Smooth muscle cell of the brain vasculature (primary cell): Measurements from ENCODE around the gene TANGO6.

Source experiments
- DNase-seq: peaks from one replicate; pipeline ENCODE4 v3.0.0-alpha.2; 2012; ENCODE audit warnings: low read depth, low spot score

The TANGO6 gene

DNA sequence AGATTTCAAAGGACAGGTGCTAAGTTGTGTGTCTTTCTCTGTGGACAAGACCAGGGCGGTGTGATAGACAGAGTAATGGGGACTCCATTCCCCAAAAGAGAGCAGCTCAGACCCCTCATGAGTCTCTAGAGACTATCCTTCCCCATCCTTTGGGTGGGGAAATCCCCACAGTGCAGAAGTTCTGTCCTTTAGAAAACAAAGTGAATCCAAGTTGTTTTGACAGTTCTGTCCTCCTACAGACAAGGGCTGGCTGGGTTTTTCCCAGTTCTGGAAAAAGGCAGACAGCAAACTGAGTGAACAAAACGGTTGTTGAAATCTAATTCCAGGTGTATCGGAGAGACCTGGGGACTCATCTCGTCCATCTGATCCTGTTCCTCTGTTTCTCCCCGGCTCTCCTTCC lies 251.2 kb downstream of the TANGO6 start:
- DNase-seq = no peak

DNA sequence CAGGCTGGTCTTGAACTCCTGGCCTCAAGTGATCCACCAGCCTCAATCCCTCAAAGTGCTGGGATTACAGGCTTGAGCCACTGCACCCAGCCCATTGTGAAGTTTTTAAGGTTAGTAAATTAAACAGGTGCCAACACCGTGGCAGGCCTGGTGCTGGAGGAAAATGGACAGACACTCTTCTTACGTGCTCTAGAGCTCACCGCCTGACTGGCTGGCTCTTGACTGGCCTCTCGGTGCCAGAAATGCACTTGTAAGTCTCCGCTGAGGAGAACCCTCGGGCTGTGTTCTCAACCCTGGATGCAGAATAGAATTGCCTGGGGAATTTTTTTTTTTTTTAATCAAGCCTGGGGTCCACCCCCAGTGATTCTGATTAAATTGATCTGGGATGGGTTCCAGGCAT lies 251.9 kb downstream of the TANGO6 start:
- no peak for DNase-seq

DNA sequence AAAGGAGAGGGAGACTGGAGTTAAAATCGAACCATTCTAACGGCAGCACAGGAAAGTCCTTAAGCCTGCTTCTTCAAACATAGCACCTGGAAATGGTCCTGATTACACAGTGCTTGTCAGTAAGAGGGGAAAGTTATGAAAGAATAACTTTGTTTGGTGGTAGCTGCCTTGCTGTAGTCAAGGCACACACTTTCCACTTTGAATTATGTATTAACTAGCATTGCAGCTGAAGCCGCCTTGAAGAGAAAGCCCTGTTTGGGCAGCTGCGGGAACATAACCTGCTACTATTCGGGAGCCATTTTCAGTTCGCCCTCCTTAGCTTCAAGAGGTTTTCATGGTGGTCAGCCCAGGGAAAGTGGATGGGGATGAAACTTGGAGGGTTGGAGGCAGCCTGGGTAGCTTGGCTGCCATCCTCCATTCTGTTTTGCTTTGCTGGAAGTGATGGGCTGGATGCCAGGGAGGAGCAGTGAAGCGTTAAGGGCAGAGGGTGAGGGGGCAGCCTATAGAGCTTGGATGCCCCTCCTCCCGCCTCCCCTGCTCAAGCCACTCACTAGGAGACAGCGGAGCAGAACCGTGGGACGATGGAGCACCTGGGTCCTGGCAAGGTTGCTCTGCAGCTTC lies 256.9 kb downstream of the TANGO6 start:
- no peak for DNase-seq

DNA sequence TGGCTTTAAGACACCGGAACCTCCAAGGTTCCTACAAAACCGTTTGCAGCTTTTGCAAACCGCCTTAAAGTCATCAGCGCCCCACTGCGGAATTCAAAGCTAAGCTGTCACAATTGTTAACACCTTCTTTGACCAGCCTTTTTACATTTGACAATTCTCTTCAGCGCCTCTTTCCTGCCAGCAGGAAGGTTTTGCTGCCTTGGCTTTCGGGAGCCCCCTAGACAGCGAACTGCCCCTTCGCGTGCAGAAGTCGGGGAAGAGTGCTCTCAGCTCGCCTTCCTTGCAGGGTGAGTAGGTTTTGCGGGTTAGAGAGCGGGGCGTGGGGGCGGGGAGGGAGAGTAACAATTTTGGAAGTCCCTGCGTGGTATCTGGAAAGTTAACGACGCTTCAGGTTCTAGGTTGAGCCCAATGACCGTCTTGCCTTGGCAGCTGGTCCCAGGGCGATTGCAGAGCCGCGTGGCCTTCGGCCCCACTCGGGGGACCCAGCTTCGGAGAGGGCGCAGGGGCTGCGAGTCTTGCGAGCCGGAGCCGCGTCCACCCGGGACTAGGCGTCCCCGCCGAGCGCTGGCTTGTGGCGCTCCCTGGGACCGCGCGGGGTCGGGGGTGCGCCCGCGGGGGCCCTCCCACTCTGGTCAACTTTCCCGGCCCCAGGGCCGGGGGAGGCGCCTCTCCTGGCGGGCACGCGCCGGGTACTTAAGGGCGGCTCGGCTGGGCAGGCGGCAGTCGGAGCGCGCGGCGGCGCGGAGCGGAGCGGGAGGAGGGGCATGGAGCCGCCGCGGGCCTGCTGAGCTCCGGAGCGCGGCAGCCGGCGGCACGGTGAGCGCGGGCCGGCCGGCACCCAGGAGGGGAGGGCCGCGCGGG lies 262.4 kb downstream of the TANGO6 start, which contains the start of gene HAS3:
Gene HAS3, plus strand, starts transcription at position 153 of the 861 bp plus-strand sequence. CDS start 3,743 bp downstream, outside the sequence.
- DNase-seq = no peak

DNA sequence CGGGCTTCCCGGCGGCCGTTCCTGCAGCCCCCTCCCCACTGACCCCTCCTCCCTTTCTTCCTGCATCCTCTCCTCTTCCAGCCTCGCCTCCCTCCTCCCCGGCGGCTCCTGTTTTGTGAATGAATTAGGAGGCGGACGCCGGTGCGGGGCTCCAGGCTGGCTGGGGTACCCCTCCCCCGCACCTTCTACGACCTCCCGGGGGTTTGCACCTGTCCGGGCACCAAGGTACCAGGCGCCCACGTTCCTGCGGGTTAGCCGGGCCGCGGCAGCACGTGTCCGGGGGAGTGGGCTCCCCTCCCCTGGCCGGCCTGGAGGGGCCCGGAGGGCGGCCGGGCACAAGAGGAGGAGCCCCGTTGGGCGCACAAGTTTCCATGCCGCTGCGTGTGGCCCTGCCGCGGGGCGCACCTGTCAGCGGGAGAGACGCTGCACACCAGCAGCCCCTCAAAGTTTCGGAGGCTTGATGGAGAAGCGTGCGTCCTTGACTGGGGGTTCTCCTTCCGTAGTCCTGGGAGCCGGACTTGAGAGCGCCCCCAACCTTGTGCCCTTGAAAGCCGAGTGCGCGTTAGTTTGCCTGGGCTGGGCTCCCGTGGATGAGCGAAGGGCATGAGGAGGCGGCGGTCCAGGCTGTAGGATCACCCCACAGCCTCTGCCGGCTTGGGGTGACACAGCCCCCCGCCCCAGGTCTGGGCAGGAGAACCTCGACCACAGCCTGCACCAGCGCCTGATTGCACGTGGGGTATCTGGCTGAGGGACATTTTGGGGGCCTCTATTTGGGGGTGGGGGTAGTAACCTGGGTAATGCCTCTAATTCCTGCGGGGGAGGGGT lies 263.4 kb downstream of the TANGO6 start:
- DNase-seq = no peak

DNA sequence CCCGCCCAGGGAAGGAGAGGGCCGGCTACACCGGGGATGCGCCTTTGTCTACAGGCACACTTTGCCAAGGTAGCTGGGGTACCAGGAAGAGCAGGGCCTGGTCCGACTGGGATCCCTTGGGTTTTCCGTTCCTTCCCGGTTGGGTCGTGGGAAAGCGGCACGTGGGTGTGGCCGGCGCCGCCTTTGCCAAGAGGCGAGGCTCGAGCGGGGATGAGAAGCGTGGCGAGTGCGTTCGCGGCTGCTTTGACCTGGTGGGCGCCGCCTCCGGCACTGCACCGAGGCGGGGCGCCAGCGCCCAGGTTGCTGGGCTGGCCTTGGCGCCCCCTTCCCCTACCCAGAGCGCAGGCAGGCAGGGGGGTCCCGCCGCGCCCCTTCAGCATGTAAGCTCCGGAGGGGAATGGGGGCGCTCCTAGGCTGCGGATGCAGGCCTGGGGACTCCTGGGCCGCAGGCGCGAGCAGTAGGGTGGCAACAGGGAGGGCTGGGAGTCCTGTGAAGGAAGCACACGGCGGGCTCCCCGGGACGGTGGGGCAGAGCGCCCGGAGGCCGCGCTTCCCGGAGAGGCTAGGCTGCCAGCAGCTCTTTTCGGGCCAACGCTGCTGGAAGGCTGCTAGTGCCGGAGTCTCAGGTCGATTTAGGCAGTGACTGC lies 264.1 kb downstream of the TANGO6 start:
- DNase-seq = no peak

DNA sequence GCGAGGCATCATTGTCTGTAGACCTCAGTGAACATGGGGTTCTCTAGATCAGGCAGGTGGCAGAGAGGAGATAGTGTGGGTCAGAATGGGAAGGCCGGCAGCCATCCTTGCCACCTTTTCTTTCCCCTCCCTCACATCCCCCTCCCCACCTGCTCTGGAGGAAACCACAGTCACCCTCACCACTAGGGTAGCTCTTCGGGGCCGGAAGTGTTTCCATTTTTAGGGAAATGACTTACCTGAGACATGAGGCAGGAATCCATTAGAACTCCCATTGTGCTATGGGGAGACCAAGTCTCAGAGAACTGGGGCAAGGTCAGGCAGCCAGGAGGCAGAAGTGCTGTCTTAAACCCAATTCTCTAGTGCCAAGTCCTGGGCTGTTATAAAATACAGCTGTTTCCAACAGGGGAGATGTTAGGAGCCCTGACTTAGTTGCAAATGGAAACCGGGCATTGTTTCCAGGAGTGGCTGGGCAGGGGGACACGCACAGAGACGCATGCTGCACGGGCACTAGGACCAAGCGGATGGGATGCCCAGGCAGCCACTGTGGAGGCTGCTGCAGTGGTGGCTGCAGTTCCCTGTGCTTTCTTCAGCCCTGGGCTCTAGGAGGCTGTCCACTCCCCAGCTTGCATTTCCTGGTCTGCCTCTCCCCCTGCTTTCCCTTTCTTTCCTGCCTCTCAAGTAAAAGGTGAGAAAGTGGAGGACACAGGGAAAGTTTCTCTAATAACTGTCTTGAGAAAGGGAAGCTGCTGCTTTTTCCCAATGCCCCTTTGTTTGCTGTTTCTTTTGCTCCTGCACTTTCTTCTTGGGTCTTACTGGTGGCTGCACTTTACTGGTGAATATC lies 265.0 kb downstream of the TANGO6 start:
- DNase-seq = no peak

DNA sequence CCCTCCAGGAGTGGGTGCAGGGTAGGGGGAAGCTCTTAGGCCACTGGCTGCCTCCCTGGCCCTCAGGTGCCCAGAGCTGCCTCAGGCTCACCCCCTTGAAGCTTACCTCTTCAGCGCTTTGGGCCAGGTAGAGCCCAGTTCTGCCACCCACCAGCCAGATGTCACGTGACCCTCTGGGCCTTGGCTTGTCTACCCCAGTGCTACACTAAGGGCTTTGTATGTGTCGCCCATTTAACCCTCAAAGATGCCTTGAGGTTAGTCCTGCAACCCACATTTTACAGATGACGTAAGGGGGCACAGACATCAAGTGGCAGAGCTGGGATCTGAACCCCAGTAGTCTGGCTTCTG lies 265.5 kb downstream of the TANGO6 start:
- DNase-seq = no peak

DNA sequence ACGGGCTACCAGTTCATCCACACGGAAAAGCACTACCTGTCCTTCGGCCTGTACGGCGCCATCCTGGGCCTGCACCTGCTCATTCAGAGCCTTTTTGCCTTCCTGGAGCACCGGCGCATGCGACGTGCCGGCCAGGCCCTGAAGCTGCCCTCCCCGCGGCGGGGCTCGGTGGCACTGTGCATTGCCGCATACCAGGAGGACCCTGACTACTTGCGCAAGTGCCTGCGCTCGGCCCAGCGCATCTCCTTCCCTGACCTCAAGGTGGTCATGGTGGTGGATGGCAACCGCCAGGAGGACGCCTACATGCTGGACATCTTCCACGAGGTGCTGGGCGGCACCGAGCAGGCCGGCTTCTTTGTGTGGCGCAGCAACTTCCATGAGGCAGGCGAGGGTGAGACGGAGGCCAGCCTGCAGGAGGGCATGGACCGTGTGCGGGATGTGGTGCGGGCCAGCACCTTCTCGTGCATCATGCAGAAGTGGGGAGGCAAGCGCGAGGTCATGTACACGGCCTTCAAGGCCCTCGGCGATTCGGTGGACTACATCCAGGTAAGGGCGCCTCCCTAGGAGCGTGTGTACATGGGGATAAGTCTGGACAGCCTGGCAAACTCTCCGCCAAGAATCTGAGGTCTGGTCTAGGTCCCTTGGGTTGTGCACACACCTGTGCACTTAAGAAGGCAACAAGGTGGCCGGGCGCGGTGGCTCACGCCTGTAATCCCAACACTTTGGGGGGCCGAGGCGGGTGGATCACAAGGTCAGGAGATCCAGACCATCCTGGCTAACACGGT lies 266.3 kb downstream of the TANGO6 start:
- no peak for DNase-seq

DNA sequence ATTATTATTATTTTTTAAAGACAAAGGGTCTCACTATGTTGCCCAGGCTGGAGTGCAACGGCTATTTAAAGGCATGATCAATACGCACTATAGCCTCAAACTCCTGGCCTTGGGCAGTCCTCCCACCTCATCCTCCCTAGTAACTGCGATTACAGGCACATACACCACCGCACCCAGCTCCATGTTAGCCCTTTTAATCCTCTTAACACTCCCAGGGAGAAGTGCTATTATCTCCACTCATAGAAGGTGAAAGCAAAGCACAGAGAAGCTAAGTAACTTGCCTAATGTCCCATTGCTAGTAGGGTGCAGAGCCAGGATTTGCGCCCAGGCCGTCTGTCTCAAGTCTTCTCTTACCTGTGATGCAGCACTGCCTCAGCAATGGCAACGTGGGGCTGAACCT lies 267.1 kb downstream of the TANGO6 start:
- no peak for DNase-seq

DNA sequence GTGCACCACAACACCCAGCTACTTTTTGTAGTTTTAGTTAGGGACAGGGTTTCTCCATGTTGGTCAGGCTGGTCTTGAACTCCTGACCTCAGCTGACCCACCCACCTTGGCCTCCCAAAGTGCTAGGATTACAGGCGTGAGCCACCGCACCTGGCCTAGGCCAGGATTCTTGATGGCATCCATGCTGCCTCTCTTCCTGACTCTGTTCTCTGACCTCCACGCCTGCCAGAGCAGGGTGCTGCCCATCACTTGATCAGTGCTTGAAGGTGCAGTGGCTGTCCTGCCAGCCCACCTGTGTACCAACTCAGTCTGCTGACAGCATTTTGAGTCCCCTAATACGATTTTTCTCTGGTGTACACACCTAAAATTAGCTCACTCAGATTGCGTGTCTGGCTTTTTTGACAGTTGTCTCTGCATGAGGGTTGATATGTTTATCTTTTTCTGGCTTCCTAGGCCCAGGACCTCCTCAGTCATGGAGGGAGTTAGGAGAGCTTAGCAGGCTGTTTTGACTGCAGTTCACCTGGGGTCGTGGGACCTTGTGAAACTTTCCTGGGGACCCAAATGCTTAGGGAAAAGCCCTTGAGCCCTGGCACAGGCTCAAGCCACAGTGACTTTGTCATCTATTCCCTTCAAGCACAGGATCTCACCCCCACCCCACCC lies 268.0 kb downstream of the TANGO6 start:
- no peak for DNase-seq

DNA sequence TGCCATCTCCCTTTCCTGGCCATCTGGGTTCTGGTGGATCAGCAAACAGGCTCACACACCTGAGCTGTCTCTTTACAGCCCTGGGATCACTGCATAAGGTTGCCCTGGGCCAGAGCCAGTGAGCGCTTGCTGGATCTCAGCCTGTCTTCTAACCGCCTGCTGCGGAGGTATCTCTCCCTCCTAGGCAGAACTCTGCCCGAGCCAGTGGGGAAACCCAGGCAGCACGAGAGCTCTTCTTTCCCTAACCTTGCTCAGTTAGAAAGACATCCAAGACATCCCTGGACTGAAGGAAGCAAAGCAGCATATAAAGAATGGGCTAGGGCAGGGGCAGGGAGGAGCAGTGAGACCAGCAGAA lies 268.5 kb downstream of the TANGO6 start:
- no peak for DNase-seq

DNA sequence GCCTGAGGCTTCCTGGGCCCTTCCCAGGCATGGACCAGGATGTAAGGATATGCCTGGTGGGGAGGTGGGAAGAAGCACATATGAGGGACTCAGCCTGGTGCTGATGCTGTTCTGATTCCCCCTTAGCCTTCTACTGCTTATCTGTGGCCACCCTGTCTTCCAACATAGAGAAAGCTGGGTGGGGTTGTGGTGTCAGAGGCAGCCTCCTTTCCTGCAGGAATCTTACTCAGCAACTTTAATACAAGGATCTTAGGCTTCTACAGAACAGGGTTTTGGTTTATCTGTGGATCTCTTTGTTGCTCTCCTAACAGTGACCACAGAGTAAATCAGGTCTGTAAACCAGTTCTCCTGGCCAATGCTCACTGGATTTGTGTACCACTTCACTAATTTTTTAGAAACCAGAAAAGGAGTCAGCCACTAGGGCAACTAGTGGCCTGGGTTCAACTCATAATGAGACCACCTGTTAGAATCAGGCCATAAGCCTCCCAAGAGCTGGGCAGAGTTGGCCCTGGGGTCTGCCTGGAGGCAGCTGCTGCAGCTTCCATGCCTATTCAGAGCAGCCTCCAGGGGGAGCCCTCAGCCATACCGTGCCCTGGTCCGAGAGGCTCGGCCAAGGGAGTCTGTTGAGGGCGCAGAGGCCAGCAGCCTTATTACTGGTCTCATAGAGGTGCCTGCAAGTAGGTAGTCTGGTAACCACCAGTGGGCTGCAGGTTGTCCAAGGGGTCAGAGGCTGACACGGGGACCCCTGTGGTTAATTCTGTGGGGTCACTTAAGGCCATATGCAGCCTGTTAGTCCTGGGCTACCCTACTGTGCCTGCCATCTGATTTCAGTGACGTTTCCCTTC lies 269.2 kb downstream of the TANGO6 start:
- no peak for DNase-seq

DNA sequence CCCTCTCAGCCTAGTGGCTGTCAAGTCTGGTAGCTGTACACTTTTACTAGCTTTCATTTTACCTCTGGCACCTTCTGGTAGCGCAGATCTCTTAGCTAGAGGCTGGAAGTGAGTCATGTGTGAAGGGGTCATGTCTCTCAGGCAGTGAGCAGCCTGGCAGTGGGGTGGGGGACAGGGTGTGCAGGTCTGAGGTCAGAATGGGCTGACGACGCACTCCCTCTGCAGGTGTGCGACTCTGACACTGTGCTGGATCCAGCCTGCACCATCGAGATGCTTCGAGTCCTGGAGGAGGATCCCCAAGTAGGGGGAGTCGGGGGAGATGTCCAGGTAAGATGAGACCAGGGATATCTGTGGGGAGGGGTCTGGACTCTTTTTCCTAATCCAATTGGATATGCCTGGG lies 269.9 kb downstream of the TANGO6 start:
- DNase-seq = no peak

DNA sequence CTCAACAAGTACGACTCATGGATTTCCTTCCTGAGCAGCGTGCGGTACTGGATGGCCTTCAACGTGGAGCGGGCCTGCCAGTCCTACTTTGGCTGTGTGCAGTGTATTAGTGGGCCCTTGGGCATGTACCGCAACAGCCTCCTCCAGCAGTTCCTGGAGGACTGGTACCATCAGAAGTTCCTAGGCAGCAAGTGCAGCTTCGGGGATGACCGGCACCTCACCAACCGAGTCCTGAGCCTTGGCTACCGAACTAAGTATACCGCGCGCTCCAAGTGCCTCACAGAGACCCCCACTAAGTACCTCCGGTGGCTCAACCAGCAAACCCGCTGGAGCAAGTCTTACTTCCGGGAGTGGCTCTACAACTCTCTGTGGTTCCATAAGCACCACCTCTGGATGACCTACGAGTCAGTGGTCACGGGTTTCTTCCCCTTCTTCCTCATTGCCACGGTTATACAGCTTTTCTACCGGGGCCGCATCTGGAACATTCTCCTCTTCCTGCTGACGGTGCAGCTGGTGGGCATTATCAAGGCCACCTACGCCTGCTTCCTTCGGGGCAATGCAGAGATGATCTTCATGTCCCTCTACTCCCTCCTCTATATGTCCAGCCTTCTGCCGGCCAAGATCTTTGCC lies 271.1 kb downstream of the TANGO6 start:
- DNase-seq = no peak

DNA sequence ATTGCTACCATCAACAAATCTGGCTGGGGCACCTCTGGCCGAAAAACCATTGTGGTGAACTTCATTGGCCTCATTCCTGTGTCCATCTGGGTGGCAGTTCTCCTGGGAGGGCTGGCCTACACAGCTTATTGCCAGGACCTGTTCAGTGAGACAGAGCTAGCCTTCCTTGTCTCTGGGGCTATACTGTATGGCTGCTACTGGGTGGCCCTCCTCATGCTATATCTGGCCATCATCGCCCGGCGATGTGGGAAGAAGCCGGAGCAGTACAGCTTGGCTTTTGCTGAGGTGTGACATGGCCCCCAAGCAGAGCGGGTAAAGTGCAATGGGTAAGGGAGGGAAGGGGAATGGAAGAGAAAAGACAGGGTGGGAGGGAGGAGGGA lies 271.6 kb downstream of the TANGO6 start:
- DNase-seq = no peak

DNA sequence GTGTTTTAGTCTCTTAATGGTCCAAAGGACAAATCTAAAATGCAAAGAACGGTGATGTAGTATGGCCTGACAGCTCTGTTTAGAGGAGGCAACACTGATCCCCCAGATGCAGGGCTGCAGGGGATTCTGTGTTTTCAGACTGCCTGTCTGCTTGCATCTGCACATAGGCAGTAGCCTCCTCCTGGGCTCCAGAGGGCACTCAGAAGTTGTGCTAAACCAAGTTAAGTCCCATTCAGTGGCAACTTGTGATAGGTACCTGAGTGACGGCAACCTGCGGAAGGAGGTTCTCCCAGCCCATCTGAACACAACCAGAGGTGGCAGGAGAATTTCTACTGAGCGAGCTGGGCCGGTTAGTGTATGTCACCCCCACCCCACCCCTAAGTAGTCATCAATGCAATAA lies 272.0 kb downstream of the TANGO6 start:
- no peak for DNase-seq

DNA sequence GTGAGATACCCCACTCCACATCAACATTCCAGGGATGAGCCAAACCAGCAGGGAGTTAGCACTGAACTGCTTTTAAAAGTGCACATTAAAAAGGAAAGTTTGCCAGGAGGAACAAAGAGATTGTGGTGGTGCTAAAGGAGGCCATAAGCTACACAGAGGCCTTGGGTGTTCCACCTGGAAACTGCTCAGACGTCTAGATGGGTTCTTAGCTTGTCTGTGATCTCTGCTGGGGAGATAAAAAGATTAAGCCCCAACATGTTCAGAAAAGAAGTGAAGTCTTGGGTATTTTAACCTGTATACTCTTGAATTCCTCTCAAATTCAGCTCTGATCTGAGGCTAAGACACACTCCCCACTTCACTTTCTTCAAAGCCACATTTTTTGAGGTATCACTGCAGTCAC lies 272.5 kb downstream of the TANGO6 start:
- DNase-seq = no peak
